ENCODE results near the gene MGAT1. TPM values are rescaled to one million over a fixed set of nuclear protein-coding genes. Genes with fewer than 3 reads are reported as not detected.

Gene MGAT1
- total and polyA plus RNA-seq, 2 of the 8 experiments (the other 6 are each of a cell fraction or from before 2014, with no cell fraction given) = 66.8 to 77.0 TPM

DNA sequence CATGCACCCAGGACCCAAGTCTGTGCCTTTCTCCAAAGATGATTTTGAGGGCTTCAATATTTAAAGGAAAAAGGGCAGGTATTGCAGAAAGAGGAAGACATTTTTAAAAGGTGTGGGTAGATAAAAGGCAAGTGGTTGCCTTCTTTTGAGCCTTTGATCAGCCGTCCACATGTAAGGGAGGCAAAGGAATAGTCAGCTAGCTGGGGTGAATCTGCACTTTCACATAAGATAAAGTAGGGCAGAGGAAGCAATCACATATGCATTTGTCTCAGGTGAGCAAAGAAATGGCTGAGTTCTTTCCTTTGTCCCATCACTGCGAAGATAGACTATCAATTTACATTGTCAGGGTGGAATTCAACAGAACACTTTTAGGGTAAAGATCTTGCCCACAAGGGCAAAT lies 19.9 kb downstream of the MGAT1 start:
- no peak overlapping the region for H2BK12ac ChIP-seq (ENCODE audit: low read depth, low read length)
- no peak overlapping the region for H4K8ac ChIP-seq (ENCODE audit: extremely low read depth, insufficient read depth, low read length)
- no peaks in the 10 kb centered on the region for H3K27me3 ChIP-seq (replicated peaks in 1 of 4; ENCODE audit: control insufficient read depth in 3 of 4, extremely low read depth in 1 of 4, insufficient read depth in 3 of 4, low read length in 3 of 4)
- H3K4ac ChIP-seq (replicated peaks; ENCODE audit: insufficient read length, low read depth, low read length) = no peak overlapping the region
- no peak overlapping the region for H3K4me2 ChIP-seq (ENCODE audit: insufficient read depth in 1 of 2, low read depth in 2 of 2, low read length in 2 of 2)
- no peaks in the 10 kb centered on the region for H3K36me3 ChIP-seq (ENCODE audit: control insufficient read depth in 2 of 4, insufficient read depth in 4 of 4, low read length in 3 of 4)
- H4K5ac ChIP-seq (ENCODE audit: insufficient read length, low read depth, low read length) = no peak overlapping the region
- H3K4me3 ChIP-seq (ENCODE audit: extremely low read depth in 1 of 4, insufficient read depth in 2 of 4, low read depth in 3 of 4, low read length in 4 of 4) = no peak overlapping the region
- H3K14ac ChIP-seq (ENCODE audit: insufficient read length) = no peak overlapping the region
- H2BK5ac ChIP-seq (ENCODE audit: low read depth, low read length) = no peak overlapping the region
- no peak overlapping the region for H2BK20ac ChIP-seq (ENCODE audit: low read length)
- no peak overlapping the region for H4K91ac ChIP-seq (replicated peaks; ENCODE audit: insufficient read length, low read length)
- H2BK120ac ChIP-seq (replicated peaks; ENCODE audit: low read depth, low read length) = no peak overlapping the region
- H3K18ac ChIP-seq (ENCODE audit: extremely low read depth, low read length) = no peak overlapping the region
- H2AK5ac ChIP-seq (ENCODE audit: low read depth, low read length) = no peak overlapping the region
- FAIRE-seq (no peak), DNase-seq (ENCODE audit: low read depth in 1 of 2, low spot score in 2 of 2) (no peak)
- no peak overlapping the region for H2BK15ac ChIP-seq (ENCODE audit: low read length)
- H3K27ac ChIP-seq (ENCODE audit: low read depth, low read length) = no peak overlapping the region
- H3K23ac ChIP-seq (ENCODE audit: insufficient read length) = no peak overlapping the region
- H2AFZ ChIP-seq (ENCODE audit: low read length) = no peak overlapping the region
- H3K23me2 ChIP-seq (ENCODE audit: low read depth, low read length) = no peaks in the 10 kb centered on the region
- TF ChIP-seq SP4 (IDR thresholded peaks at IDR 0.05; ENCODE audit: low read length) (no peak), YY1 (IDR thresholded peaks at IDR 0.05; ENCODE audit: low read depth, low read length) (no peak), CBX5 (IDR thresholded peaks at IDR 0.05; ENCODE audit: low read depth, low read length) (no peak), BCL11A (IDR thresholded peaks at IDR 0.05; ENCODE audit: low read depth in 2 of 2, low read length in 2 of 2) (no peak), CEBPB (IDR thresholded peaks at IDR 0.05; ENCODE audit: low read depth, low read length) (no peak), TEAD4 (IDR thresholded peaks at IDR 0.05; ENCODE audit: low read depth, low read length) (no peak)
- H3K4me1 ChIP-seq (replicated peaks in 1 of 4; ENCODE audit: control insufficient read depth in 3 of 4, insufficient read depth in 4 of 4, low read length in 3 of 4) = peaks cover 17 to 27% (median 22%) of the 10 kb centered on the region in 4 experiments
- no peak overlapping the region for H3K9ac ChIP-seq (replicated peaks in 1 of 4; ENCODE audit: extremely low read depth in 1 of 4, low read depth in 3 of 4, low read length in 3 of 4)
- POLR2A ChIA-PET (ENCODE audit: partially characterized antibody) = interaction anchor here (1.3 kb wide), 1 partner anchor 11 kb away, joined by 3 read pairs; no protein-coding TSS in a partner anchor
- no peak overlapping the region for H3K56ac ChIP-seq (replicated peaks; ENCODE audit: insufficient read length, low read depth, low read length)
- no peaks in the 10 kb centered on the region for H3K79me2 ChIP-seq (ENCODE audit: control insufficient read depth in 1 of 2, insufficient read depth in 2 of 2, low read length in 2 of 2)
- CTCF ChIA-PET (ENCODE audit: partially characterized antibody) = interaction anchor here (0.7 to 10.6 kb wide), 6 partner anchors 8 to 154 kb away, joined by 3 to 99 read pairs (median 5); partner anchors contain the start of gene MGAT1
- no peaks in the 10 kb centered on the region; the same call in 1 of the 2 replicates for H3K79me1 ChIP-seq (ENCODE audit: low read depth, low read length)
- 91% methylated on average over 2 of the region's 2 CpGs; no CpG with 5 or more reads in 1 of the 2 experiments for WGBS, 2 experiments (ENCODE audit: extremely low coverage in 1 of 2, insufficient coverage in 1 of 2, insufficient read length in 1 of 2, insufficient replicate concordance in 2 of 2, low coverage in 1 of 2, low lambda C conversion rate in 2 of 2, missing lambda C conversion rate in 1 of 2)
- H3K9me3 ChIP-seq (ENCODE audit: insufficient read depth in 2 of 2, low read depth in 1 of 2, low read length in 1 of 2) = no peaks in the 10 kb centered on the region
- no peaks in the 10 kb centered on the region for H4K20me1 ChIP-seq (replicated peaks in 1 of 2; ENCODE audit: control insufficient read depth in 1 of 2, insufficient read depth in 2 of 2, low read length in 2 of 2)
